ENCODE data around the gene UPK3A. TPM values are rescaled to one million over a fixed set of nuclear protein-coding genes. Genes with fewer than 3 reads are reported as not detected.

UPK3A gene
- total RNA-seq, 1 donor from 2014 or later, result 1.4 TPM

- intact Hi-C loops (cut with micrococcal nuclease), result loop anchor here (5.0 kb wide), 1 partner anchor 143 kb away; the partner anchor contains the start of gene NUP50
- ChIA-PET CTCF (interaction anchor here (1.6 kb wide), 1 partner anchor 18 kb away, joined by 4 read pairs; no protein-coding TSS in a partner anchor), POLR2A (interaction anchor here (0.6 kb wide), 1 partner anchor 28 kb away, joined by 6 read pairs; no protein-coding TSS in a partner anchor)
- H3K4me3 Mint-ChIP-seq, result no peak overlapping the region
- H3K9me3 Mint-ChIP-seq, result no peaks in the 10 kb centered on the region
- no peak for TF ChIP-seq CTCF (IDR thresholded peaks at IDR 0.05)
- H3K27ac Mint-ChIP-seq, result no peak overlapping the region
- no peak for ATAC-seq (ENCODE audit: low read depth)
- no peak for DNase-seq
- peaks cover 17% of the 10 kb centered on the region for H3K4me1 Mint-ChIP-seq
- H3K27me3 Mint-ChIP-seq, result no peaks in the 10 kb centered on the region
- H3K36me3 Mint-ChIP-seq (ENCODE audit: low read depth), result peaks cover 2% of the 10 kb centered on the region
Observed at GRCh38 chr22:45305456-45306075, 20.8 kb downstream of the UPK3A start.

DNA sequence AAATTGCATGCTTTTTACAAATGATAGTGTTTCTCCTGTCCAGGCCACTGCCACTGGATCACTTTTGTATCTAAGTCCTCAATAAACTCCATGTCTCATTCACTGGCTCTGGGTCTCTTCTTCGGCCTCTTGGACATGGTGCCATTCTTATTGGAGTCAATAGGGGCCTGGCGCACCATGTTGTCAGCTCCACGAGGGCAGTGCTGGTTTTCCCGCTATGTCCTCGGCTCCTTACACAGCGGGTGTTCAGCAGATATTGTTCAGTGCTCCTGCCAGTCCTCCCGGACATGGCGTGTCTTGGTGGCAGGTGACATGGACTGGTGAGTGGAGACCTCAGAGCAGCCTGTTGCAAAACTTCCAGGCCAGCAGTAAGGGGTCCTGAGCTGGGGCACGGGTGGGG is 21.4 kb downstream of the UPK3A start:
- ATAC-seq (ENCODE audit: low read depth), result no peak
- intact Hi-C loops (cut with micrococcal nuclease), result loop anchor here (5.0 kb wide), 1 partner anchor 144 kb away; the partner anchor contains the start of gene NUP50
- Mint-ChIP-seq H3K27me3 (no peaks in the 10 kb centered on the region), H3K4me3 (no peak overlapping the region), H3K36me3 (ENCODE audit: low read depth) (peaks cover 2% of the 10 kb centered on the region), H3K9me3 (no peaks in the 10 kb centered on the region), H3K4me1 (peaks cover 23% of the 10 kb centered on the region), H3K27ac (no peak overlapping the region)
- ChIA-PET POLR2A (interaction anchor here (0.5 kb wide), 1 partner anchor 18 kb away, joined by 4 read pairs; no protein-coding TSS in a partner anchor), CTCF (interaction anchor here (1.6 kb wide), 1 partner anchor 18 kb away, joined by 4 read pairs; no protein-coding TSS in a partner anchor)
- no peak for TF ChIP-seq CTCF (IDR thresholded peaks at IDR 0.05)
- DNase-seq, result no peak

GRCh38 chr22:45308391-45308956 is 23.7 kb downstream of the UPK3A start:
- Mint-ChIP-seq H3K4me1 (peaks cover 28% of the 10 kb centered on the region), H3K9me3 (no peaks in the 10 kb centered on the region), H3K27me3 (no peaks in the 10 kb centered on the region), H3K36me3 (ENCODE audit: low read depth) (peaks cover 9% of the 10 kb centered on the region), H3K27ac (peak overlapping the region; percentile 90), H3K4me3 (peak overlapping the region; percentile 85)
- ATAC-seq (ENCODE audit: low read depth) (no peak), DNase-seq (no peak)
- TF ChIP-seq CTCF (IDR thresholded peaks at IDR 0.05), result no peak
- CTCF ChIA-PET, result no interaction called here
- POLR2A ChIA-PET, result interaction anchor here (1.1 to 2.9 kb wide), 5 partner anchors 9 to 20 kb away, joined by 4 to 20 read pairs (median 6); no protein-coding TSS in a partner anchor
- intact Hi-C loops (cut with micrococcal nuclease), result loop anchor here (5.0 kb wide), 1 partner anchor 146 kb away; the partner anchor contains the start of gene NUP50

- no peak for DNase-seq
- H3K36me3 Mint-ChIP-seq (ENCODE audit: low read depth), result peaks cover 9% of the 10 kb centered on the region
- no peak for ATAC-seq (ENCODE audit: low read depth)
- no peaks in the 10 kb centered on the region for H3K9me3 Mint-ChIP-seq
- peak overlapping the region; percentile 85 for H3K4me3 Mint-ChIP-seq
- CTCF ChIA-PET, result no interaction called here
- TF ChIP-seq CTCF (IDR thresholded peaks at IDR 0.05), result no peak
- peak overlapping the region; percentile 90 for H3K27ac Mint-ChIP-seq
- POLR2A ChIA-PET, result interaction anchor here (0.6 to 2.9 kb wide), 8 partner anchors 9 to 348 kb away, joined by 3 to 20 read pairs (median 6); partner anchors contain the start of gene UPK3A
- intact Hi-C loops (cut with micrococcal nuclease), result loop anchor here (1.0 to 5.0 kb wide), 7 partner anchors 9 to 147 kb away; partner anchors contain the start of genes KIAA0930, NUP50, RIBC2 and SMC1B
- H3K4me1 Mint-ChIP-seq, result peaks cover 30% of the 10 kb centered on the region
- no peaks in the 10 kb centered on the region for H3K27me3 Mint-ChIP-seq
Observed at GRCh38 chr22:45308957-45309421, 24.2 kb downstream of the UPK3A start.
